Measurements from ENCODE around the gene XRCC3.

XRCC3 gene

GRCh38 chr14:103739466-103739792 is 24.2 kb upstream of the XRCC3 start:
- DNase-seq (ENCODE audit: insufficient read length, low spot score) = no peak
- no peak for FAIRE-seq

GRCh38 chr14:103738701-103739451 is 23.6 kb upstream of the XRCC3 start:
- no peak for FAIRE-seq
- no peak for DNase-seq (ENCODE audit: insufficient read length, low spot score)

- DNase-seq (ENCODE audit: insufficient read length, low spot score) (no peak), FAIRE-seq (no peak)
These were observed 22.9 kb upstream of the XRCC3 start for GRCh38 chr14:103738166-103738565.

- DNase-seq (ENCODE audit: insufficient read length, low spot score) (no peak), FAIRE-seq (no peak)
These were observed 22.3 kb upstream of the XRCC3 start for GRCh38 chr14:103737432-103738045.

- no peak for DNase-seq (ENCODE audit: insufficient read length, low spot score)
- FAIRE-seq = no peak
These were observed 21.5 kb upstream of the XRCC3 start for GRCh38 chr14:103736546-103737431.

GRCh38 chr14:103735815-103736545 is 20.7 kb upstream of the XRCC3 start:
- FAIRE-seq (no peak), DNase-seq (ENCODE audit: insufficient read length, low spot score) (no peak)

GRCh38 chr14:103735439-103735814 is 20.2 kb upstream of the XRCC3 start:
- FAIRE-seq = no peak
- no peak for DNase-seq (ENCODE audit: insufficient read length, low spot score)

GRCh38 chr14:103735022-103735421 is 19.8 kb upstream of the XRCC3 start:
- no peak for DNase-seq (ENCODE audit: insufficient read length, low spot score)
- no peak for FAIRE-seq

- no peak for DNase-seq (ENCODE audit: insufficient read length, low spot score)
- FAIRE-seq = no peak
These were observed 19.0 kb upstream of the XRCC3 start for GRCh38 chr14:103734081-103734888.

- FAIRE-seq = no peak
- DNase-seq (ENCODE audit: insufficient read length, low spot score) = no peak
These were observed 18.4 kb upstream of the XRCC3 start for GRCh38 chr14:103733651-103734050.

- DNase-seq (ENCODE audit: insufficient read length, low spot score) (no peak), FAIRE-seq (no peak)
These were observed 17.8 kb upstream of the XRCC3 start for GRCh38 chr14:103732868-103733620.

- DNase-seq (ENCODE audit: insufficient read length, low spot score) = no peak
- no peak for FAIRE-seq
These were observed 16.9 kb upstream of the XRCC3 start for GRCh38 chr14:103731916-103732867.

- DNase-seq (ENCODE audit: insufficient read length, low spot score) = no peak
- no peak for FAIRE-seq
These were observed 16.2 kb upstream of the XRCC3 start for GRCh38 chr14:103731481-103731880.

GRCh38 chr14:103730490-103731035 is 15.3 kb upstream of the XRCC3 start:
- no peak for FAIRE-seq
- no peak for DNase-seq (ENCODE audit: insufficient read length, low spot score)

GRCh38 chr14:103729496-103730448 is 14.5 kb upstream of the XRCC3 start:
- FAIRE-seq = no peak
- no peak for DNase-seq (ENCODE audit: insufficient read length, low spot score)

GRCh38 chr14:103728721-103729120 is 13.5 kb upstream of the XRCC3 start:
- DNase-seq (ENCODE audit: insufficient read length, low spot score) = no peak
- FAIRE-seq = no peak

GRCh38 chr14:103728141-103728540 is 12.9 kb upstream of the XRCC3 start:
- FAIRE-seq (no peak), DNase-seq (ENCODE audit: insufficient read length, low spot score) (no peak)
